Activated CD8-positive, alpha-beta T cell treated with anti-CD3 and anti-CD28 coated beads, Interleukin-2, amount 10 ng/mL, durations not matched to agents 7 days and 5 days (primary cell): ENCODE results near the gene EFHC1. TPM values are rescaled to one million over a fixed set of nuclear protein-coding genes. Genes with fewer than 3 reads are reported as not detected.
A peak's percentile ranks its signal among the peaks of the same experiment; 100 is the strongest.
"Not testable (repeated sequence)": the region's sequence is repeated elsewhere in the genome, so short reads cannot be mapped to it uniquely, and the experiment has no call there.

Source experiments
- ATAC-seq: fragments of 150-1000 bp; cut with Tn5 transposase; one replicate; pipeline ENCODE4 v1.10.0; 2021; ENCODE audit warnings: moderate library complexity
- CTCF ChIA-PET: fragments of 350-600 bp; sonication (Branson Sonifier 250); formaldehyde crosslinking; loops from one replicate; lab custom pipeline; 2021; ENCODE audit warnings: antibody characterized with exemption; lab: Charles Lee
- POLR2A ChIA-PET: fragments of 350-600 bp; sonication (Branson Sonifier 250); formaldehyde crosslinking; loops from one replicate; lab custom pipeline; 2021; ENCODE audit warnings: antibody characterized with exemption; lab: Charles Lee
- DNase-seq: peaks from one replicate; pipeline ENCODE4 v3.0.0-alpha.2; 2020
- H3K27ac Mint-ChIP-seq: one replicate; pipeline ENCODE4 v1.8.0; 2021; ENCODE audit warnings: mild to moderate bottlenecking, mixed read lengths
- H3K27me3 Mint-ChIP-seq: one replicate; pipeline ENCODE4 v1.8.0; 2021; ENCODE audit warnings: low read depth, mixed read lengths
- H3K36me3 Mint-ChIP-seq: one replicate; pipeline ENCODE4 v1.8.0; 2021; ENCODE audit warnings: low read depth, mixed read lengths
- H3K4me1 Mint-ChIP-seq: one replicate; pipeline ENCODE4 v1.8.0; 2021; ENCODE audit warnings: low read depth, mixed read lengths
- H3K4me3 Mint-ChIP-seq: one replicate; pipeline ENCODE4 v1.8.0; 2021; ENCODE audit warnings: mild to moderate bottlenecking, mixed read lengths
- H3K9me3 Mint-ChIP-seq: one replicate; pipeline ENCODE4 v1.8.0; 2022; ENCODE audit warnings: mixed read lengths; ENCODE audit not compliant: insufficient read depth
- total RNA-seq, 2 experiments: library from RNA; stranded (reverse); gene quantifications; one replicate each; pipeline ENCODE4 v1.2.3, GENCODE V29; 2021

The EFHC1 gene
- total RNA-seq, 2 experiments from 2014 or later, result 1.4 to 2.5 TPM

DNA sequence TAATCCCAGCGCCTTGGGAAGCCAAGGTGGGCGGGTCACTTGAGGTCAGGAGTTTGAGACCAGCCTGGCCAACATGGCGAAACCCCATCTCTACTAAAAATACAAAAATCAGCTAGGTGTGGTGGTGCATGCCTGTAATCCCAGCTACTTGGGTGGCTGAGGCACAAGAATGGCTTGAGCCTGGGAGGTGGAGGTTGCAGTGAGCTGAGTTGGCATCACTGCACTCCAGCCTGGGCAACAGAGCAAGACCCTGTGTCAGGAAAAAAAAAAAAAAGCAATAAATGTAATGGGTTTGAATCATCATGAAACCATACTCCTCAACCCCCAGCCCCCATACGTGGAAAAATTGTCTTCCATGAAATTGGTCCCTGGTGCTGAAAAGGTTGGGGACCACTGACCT, 32.0 kb upstream of the EFHC1 start:
- peak overlapping the region; percentile 96 for H3K27ac Mint-ChIP-seq
- not testable (repeated sequence) for DNase-seq

DNA sequence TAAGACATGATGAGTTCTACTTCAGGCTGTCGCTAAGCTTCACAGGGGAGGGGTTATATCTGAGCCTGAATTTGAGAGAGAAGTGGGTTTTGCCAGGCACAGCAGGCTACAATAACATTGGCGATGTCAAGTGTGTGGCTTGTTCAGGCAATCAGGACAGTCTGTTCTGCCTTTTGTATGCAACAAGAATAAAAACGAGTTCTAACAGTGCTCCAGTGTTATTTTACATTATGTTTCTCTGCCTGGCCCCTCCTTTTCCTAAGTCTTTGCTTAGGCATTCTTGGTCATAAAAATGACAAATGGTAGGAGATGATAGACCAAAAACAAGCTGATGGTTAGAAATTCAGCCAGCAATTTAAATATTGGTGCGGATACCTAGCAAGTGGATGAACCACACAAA, 31.4 kb upstream of the EFHC1 start:
- peak overlapping the region; percentile 73 for H3K4me3 Mint-ChIP-seq
- peak overlapping the region; percentile 96 for H3K27ac Mint-ChIP-seq
- POLR2A ChIA-PET, result interaction anchor here (1.0 to 3.3 kb wide), 6 partner anchors 9 to 106 kb away, joined by 4 to 58 read pairs (median 12); partner anchors contain the start of genes MCM3 and PAQR8
- H3K36me3 Mint-ChIP-seq, result peaks cover 38% of the 10 kb centered on the region
- peaks cover 12% of the 10 kb centered on the region for H3K9me3 Mint-ChIP-seq
- peaks cover 74% of the 10 kb centered on the region for H3K4me1 Mint-ChIP-seq
- CTCF ChIA-PET, result interaction anchor here (1.4 to 9.1 kb wide), 11 partner anchors 8 to 109 kb away, joined by 4 to 143 read pairs (median 21); partner anchors contain the start of genes EFHC1, MCM3 and PAQR8
- no peak for DNase-seq
- no peak for ATAC-seq
- H3K27me3 Mint-ChIP-seq, result no peaks in the 10 kb centered on the region

More for the DNA sequence above, 32.0 kb upstream of the EFHC1 start:
- H3K27me3 Mint-ChIP-seq, ATAC-seq, H3K4me3 Mint-ChIP-seq: not testable (repeated sequence)
- H3K9me3 Mint-ChIP-seq, result peaks cover 12% of the 10 kb centered on the region
- ChIA-PET POLR2A (interaction anchor here (1.0 to 3.3 kb wide), 4 partner anchors 10 to 103 kb away, joined by 4 to 24 read pairs (median 10); partner anchors contain the start of genes MCM3 and PAQR8), CTCF (interaction anchor here (1.0 to 9.1 kb wide), 6 partner anchors 14 to 103 kb away, joined by 6 to 143 read pairs (median 89); partner anchors contain the start of genes MCM3 and PAQR8)
- H3K4me1 Mint-ChIP-seq, result peaks cover 71% of the 10 kb centered on the region
- peaks cover 35% of the 10 kb centered on the region for H3K36me3 Mint-ChIP-seq

DNA sequence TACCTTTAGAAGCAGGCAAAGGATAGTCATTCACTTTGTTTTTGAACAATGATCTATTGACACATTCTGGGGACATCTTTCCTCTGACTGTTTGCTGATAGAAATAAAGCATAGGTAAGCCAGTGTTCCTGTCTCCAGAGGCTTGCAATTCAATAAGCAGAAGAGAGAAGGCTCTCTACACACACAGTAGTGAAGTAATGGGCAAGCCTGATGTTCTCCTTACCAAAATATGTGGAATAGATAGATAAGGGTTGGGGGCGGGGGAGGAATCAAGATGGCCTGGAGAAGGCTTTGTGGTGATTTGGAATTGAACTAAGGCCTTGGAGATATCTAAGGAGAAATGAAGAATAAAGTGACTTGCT, 30.9 kb upstream of the EFHC1 start:
- no peak for DNase-seq
- peak; percentile 1 for ATAC-seq
- peak overlapping the region; percentile 96 for H3K27ac Mint-ChIP-seq
- peaks cover 74% of the 10 kb centered on the region for H3K4me1 Mint-ChIP-seq
- POLR2A ChIA-PET, result interaction anchor here (1.5 to 3.3 kb wide), 7 partner anchors 9 to 106 kb away, joined by 4 to 58 read pairs (median 10); partner anchors contain the start of genes MCM3 and PAQR8
- peak overlapping the region; percentile 73 for H3K4me3 Mint-ChIP-seq
- no peaks in the 10 kb centered on the region for H3K27me3 Mint-ChIP-seq
- CTCF ChIA-PET, result interaction anchor here (1.1 to 9.1 kb wide), 16 partner anchors 9 to 262 kb away, joined by 3 to 143 read pairs (median 9); partner anchors contain the start of genes EFHC1, MCM3 and PAQR8
- H3K36me3 Mint-ChIP-seq, result peaks cover 36% of the 10 kb centered on the region
- H3K9me3 Mint-ChIP-seq, result peaks cover 12% of the 10 kb centered on the region

DNA sequence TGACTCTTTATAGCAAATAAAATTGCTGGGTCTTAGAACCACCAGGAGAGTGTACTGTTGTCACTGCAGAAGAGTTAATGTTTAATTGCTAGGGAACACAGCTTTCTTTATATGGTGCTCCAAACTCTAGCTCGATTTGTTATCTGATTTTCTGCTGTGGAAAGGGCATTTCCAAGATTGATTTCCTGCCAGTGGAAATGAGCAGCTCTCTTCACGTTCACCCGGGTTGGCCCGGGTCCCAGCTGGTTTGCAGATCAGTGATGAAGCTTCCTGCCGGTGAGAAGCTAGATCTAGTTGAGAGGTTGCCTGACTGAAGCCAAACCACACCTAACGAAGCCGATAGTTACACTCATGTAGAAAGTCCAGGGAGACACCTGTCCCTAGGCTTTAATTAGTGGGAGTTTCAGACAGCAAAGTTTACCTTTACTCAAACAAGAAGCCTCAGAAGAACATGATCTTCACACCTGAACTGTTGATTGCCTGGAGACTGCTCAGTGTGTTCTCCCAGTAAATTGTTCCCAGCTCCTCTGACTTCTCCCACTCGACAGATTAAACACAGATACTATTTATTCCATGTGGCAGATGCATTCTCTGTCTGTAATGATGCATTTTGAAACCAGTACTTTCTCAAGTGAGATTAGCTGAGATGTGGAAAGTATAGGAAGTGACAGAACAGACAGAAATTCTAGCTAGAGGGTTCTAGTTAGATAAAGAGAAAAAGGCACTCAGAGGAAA, 30.3 kb upstream of the EFHC1 start:
- Mint-ChIP-seq H3K4me3 (peak overlapping the region; percentile 73), H3K4me1 (peaks cover 75% of the 10 kb centered on the region), H3K9me3 (peaks cover 12% of the 10 kb centered on the region), H3K27me3 (no peaks in the 10 kb centered on the region), H3K36me3 (peaks cover 32% of the 10 kb centered on the region), H3K27ac (peak overlapping the region; percentile 96)
- DNase-seq, result peak; percentile 72
- ChIA-PET POLR2A (interaction anchor here (0.6 to 3.3 kb wide), 17 partner anchors 8 to 339 kb away, joined by 3 to 58 read pairs (median 5); partner anchors contain the start of genes MCM3 and PAQR8), CTCF (interaction anchor here (0.9 to 9.1 kb wide), 19 partner anchors 9 to 261 kb away, joined by 3 to 143 read pairs (median 8); partner anchors contain the start of genes EFHC1, MCM3 and PAQR8)
- peak; percentile 57 for ATAC-seq

DNA sequence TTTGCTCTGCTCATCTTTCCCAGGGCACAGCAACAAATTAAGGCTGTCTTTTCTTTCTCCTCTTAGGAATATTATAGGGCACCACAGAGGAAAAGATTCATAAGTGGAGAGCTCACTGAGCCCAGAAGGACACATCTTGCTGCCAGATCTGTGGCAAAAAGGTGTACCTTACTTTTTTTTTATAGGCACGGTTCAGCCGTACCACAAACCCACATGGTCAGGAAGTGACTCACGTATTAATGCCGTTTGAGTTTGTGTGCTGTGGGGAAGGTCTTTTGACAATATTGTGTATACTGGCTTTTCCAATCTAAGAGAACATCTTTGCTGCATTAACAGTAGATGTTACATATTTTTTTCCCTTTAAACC, 29.8 kb upstream of the EFHC1 start:
- H3K36me3 Mint-ChIP-seq, result peaks cover 26% of the 10 kb centered on the region
- H3K27me3 Mint-ChIP-seq, result no peaks in the 10 kb centered on the region
- peak; percentile 67 for ATAC-seq
- ChIA-PET CTCF (interaction anchor here (0.9 to 9.1 kb wide), 17 partner anchors 10 to 126 kb away, joined by 3 to 143 read pairs (median 9); partner anchors contain the start of genes EFHC1, MCM3 and PAQR8), POLR2A (interaction anchor here (0.6 to 3.3 kb wide), 17 partner anchors 9 to 339 kb away, joined by 3 to 58 read pairs (median 4); partner anchors contain the start of genes MCM3 and PAQR8)
- H3K9me3 Mint-ChIP-seq, result peaks cover 12% of the 10 kb centered on the region
- H3K4me3 Mint-ChIP-seq, result peak overlapping the region; percentile 73
- H3K4me1 Mint-ChIP-seq, result peaks cover 73% of the 10 kb centered on the region
- DNase-seq, result peak; percentile 80
- peak overlapping the region; percentile 96 for H3K27ac Mint-ChIP-seq

DNA sequence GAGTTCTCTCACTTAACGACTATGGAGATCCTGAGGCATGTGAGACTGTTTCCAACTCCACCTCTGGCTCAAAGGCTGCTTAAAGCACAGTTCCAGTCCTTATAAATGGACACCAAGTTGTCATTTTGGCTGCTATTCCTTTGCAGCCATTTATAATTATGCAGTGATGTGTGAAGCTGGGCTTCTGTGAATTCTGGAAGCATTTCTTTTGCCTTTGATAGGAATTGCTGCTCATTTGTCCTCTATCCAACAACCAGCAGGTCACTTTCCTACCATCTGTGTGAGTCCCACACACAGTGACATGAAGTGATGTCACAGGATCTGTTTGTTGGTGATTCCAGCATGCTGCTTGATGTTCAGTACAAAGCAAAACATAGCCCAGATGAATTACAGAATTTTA, 28.5 kb upstream of the EFHC1 start:
- DNase-seq (no peak), ATAC-seq (no peak)
- POLR2A ChIA-PET, result interaction anchor here (1.5 to 3.3 kb wide), 2 partner anchors 29 to 107 kb away, joined by 7 to 58 read pairs; partner anchors contain the start of genes MCM3 and PAQR8
- H3K4me3 Mint-ChIP-seq, result no peak overlapping the region
- H3K27me3 Mint-ChIP-seq, result no peaks in the 10 kb centered on the region
- peaks cover 81% of the 10 kb centered on the region for H3K4me1 Mint-ChIP-seq
- CTCF ChIA-PET, result interaction anchor here (0.7 to 9.1 kb wide), 9 partner anchors 12 to 106 kb away, joined by 3 to 143 read pairs (median 20); partner anchors contain the start of genes MCM3 and PAQR8
- peaks cover 8% of the 10 kb centered on the region for H3K9me3 Mint-ChIP-seq
- peaks cover 26% of the 10 kb centered on the region for H3K36me3 Mint-ChIP-seq
- peak overlapping the region; percentile 1 for H3K27ac Mint-ChIP-seq

DNA sequence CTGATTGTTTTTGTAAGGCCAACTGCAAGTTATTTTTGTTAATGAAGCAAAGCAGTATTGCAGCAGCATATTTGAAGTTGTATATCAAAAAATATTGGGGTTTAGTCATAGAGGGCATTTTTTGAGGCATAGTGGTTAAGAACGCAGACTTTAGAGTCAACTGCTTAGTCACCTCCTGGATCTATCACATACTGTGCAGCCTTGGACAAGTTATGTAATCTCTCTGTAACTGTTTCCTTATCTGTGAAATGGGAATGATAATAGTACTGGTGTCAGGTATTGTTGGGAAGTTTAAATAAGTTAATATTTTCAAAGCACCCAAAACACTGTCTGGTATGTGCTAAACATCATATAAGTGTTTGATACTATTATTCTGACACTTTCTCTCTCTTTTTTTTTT, 27.2 kb upstream of the EFHC1 start:
- ChIA-PET POLR2A (interaction anchor here (0.6 to 0.8 kb wide), 2 partner anchors 31 to 92 kb away, joined by 3 read pairs; partner anchors contain the start of gene PAQR8), CTCF (interaction anchor here (4.6 to 9.1 kb wide), 5 partner anchors 10 to 108 kb away, joined by 20 to 143 read pairs (median 97); partner anchors contain the start of genes MCM3 and PAQR8)
- no peak for ATAC-seq
- Mint-ChIP-seq H3K4me3 (no peak overlapping the region), H3K36me3 (peaks cover 26% of the 10 kb centered on the region), H3K27me3 (no peaks in the 10 kb centered on the region), H3K9me3 (no peaks in the 10 kb centered on the region), H3K27ac (peak overlapping the region; percentile 52), H3K4me1 (peaks cover 92% of the 10 kb centered on the region)
- no peak for DNase-seq

DNA sequence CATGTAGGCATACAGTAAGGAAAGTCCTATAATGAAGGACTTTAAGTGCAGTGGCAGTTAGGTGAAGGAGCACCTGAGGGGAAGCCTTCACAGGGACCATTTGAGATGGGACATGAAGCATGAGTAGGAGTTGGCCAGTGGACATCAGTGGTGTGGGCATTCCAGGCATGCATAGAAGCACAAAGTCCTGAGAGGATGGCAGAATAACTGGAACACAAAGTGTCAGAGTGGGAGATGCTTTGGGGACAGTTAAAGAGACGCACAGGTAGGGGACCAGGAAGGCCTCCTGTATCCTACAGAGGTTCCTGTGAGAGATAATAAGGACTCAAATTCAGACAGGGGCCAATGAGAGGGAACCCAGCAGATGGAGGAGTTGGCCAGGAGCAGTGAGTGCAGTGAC, 26.4 kb upstream of the EFHC1 start:
- Mint-ChIP-seq H3K27me3 (no peaks in the 10 kb centered on the region), H3K36me3 (peaks cover 26% of the 10 kb centered on the region), H3K9me3 (no peaks in the 10 kb centered on the region), H3K4me1 (peaks cover 95% of the 10 kb centered on the region), H3K27ac (peak overlapping the region; percentile 78), H3K4me3 (peak overlapping the region; percentile 27)
- ChIA-PET CTCF (interaction anchor here (1.2 to 1.5 kb wide), 2 partner anchors 42 to 107 kb away, joined by 3 to 8 read pairs; no protein-coding TSS in a partner anchor), POLR2A (interaction anchor here (1.2 kb wide), 2 partner anchors 91 to 108 kb away, joined by 3 read pairs; no protein-coding TSS in a partner anchor)
- ATAC-seq (no peak), DNase-seq (no peak)

DNA sequence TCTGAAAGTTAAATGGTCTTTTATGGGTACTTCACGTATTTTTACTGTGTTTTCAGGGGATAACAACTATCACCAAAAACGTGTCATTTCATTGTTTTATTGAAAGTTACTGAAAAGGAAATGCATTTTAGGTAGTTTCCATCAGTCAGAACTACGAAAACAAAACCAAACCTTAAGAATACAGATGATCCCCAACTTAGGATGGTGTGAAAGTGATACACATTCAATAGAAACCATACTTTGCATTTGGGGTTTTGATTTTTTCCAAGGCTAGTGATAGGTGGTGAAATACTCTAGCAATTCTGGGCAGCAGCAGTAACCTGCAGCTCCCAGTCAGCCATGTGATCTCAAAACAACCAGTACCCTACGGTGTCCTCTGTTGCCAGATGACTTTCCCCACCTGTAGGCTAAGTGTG, 25.9 kb upstream of the EFHC1 start:
- Mint-ChIP-seq H3K4me3 (peak overlapping the region; percentile 27), H3K4me1 (peaks cover 95% of the 10 kb centered on the region), H3K27me3 (no peaks in the 10 kb centered on the region), H3K36me3 (peaks cover 26% of the 10 kb centered on the region), H3K9me3 (no peaks in the 10 kb centered on the region), H3K27ac (peak overlapping the region; percentile 78)
- peak; percentile 46 for DNase-seq
- peak; percentile 37 for ATAC-seq
- ChIA-PET POLR2A (interaction anchor here (1.2 kb wide), 2 partner anchors 91 to 109 kb away, joined by 3 read pairs; no protein-coding TSS in a partner anchor), CTCF (interaction anchor here (1.2 to 1.5 kb wide), 2 partner anchors 42 to 108 kb away, joined by 3 to 8 read pairs; no protein-coding TSS in a partner anchor)

DNA sequence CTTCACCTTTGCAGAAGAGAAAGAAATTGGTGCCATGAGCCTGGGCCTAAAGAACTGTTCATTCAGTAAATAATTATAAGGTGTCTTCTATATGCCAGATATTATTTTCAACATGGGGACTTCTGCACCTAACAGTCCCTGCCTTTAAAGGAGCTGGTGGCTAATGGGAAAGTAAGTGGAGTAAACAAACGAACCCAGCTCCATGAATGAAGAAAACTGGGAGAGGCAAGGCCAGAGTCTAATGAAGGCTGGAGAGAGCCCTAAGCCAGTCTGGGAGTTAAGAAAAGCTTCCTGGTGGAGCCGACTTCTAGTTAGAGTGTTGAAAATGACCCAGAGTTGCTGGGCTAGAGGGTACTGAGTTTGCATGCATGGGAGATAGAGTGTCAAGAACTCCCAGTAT, 24.2 kb upstream of the EFHC1 start:
- POLR2A ChIA-PET, result interaction anchor here (0.6 to 0.8 kb wide), 2 partner anchors 34 to 110 kb away, joined by 3 read pairs; partner anchors contain the start of gene PAQR8
- Mint-ChIP-seq H3K9me3 (no peaks in the 10 kb centered on the region), H3K27ac (peak overlapping the region; percentile 91), H3K4me1 (peaks cover 94% of the 10 kb centered on the region), H3K4me3 (no peak overlapping the region), H3K36me3 (peaks cover 26% of the 10 kb centered on the region), H3K27me3 (no peaks in the 10 kb centered on the region)
- CTCF ChIA-PET, result interaction anchor here (1.0 to 11.1 kb wide), 3 partner anchors 34 to 109 kb away, joined by 3 to 305 read pairs (median 6); partner anchors contain the start of genes MCM3 and PAQR8
- no peak for DNase-seq
- ATAC-seq, result no peak
